GM21529 (cell line): ENCODE results near the gene STXBP1.

ENCODE experiments used
- ATAC-seq: cut with Tn5 transposase; IDR thresholded peaks from one replicate; pipeline ENCODE4 v1.9.1; 2021; ENCODE audit not compliant: unreplicated experiment

The STXBP1 gene

GRCh38 chr9:127611899-127612790 is at the start of gene STXBP1:
TSS of gene STXBP1 (plus strand) at chr9:127612277. CDS start at chr9:127612404, 127 bp downstream.
- peak; percentile 90 for ATAC-seq

GRCh38 chr9:127562279-127562796 is 49.7 kb upstream of the STXBP1 start:
- ATAC-seq: no peak

- ATAC-seq: no peak
Observed at GRCh38 chr9:127562841-127563401, 49.2 kb upstream of the STXBP1 start.

- ATAC-seq: no peak
Observed at GRCh38 chr9:127563579-127563978, 48.5 kb upstream of the STXBP1 start.

- no peak for ATAC-seq
Observed at GRCh38 chr9:127565231-127565630, 46.8 kb upstream of the STXBP1 start.

GRCh38 chr9:127566351-127567001 is 45.6 kb upstream of the STXBP1 start:
- no peak for ATAC-seq

- no peak for ATAC-seq
Observed at GRCh38 chr9:127567035-127567729, 44.9 kb upstream of the STXBP1 start.

GRCh38 chr9:127567730-127568617 is 44.1 kb upstream of the STXBP1 start:
- ATAC-seq: no peak

GRCh38 chr9:127568618-127568970 is 43.5 kb upstream of the STXBP1 start:
- ATAC-seq: no peak

GRCh38 chr9:127568971-127569885 is 42.8 kb upstream of the STXBP1 start:
- ATAC-seq: peak; percentile 62

GRCh38 chr9:127569886-127570401 is 42.1 kb upstream of the STXBP1 start:
- ATAC-seq: no peak

GRCh38 chr9:127570533-127571111 is 41.5 kb upstream of the STXBP1 start:
- ATAC-seq: no peak

- no peak for ATAC-seq
Observed at GRCh38 chr9:127571971-127572370, 40.1 kb upstream of the STXBP1 start.

GRCh38 chr9:127572961-127573721 is 38.9 kb upstream of the STXBP1 start:
- no peak for ATAC-seq

GRCh38 chr9:127574072-127574993 is 37.7 kb upstream of the STXBP1 start:
- ATAC-seq: no peak

GRCh38 chr9:127575875-127576778 is 36.0 kb upstream of the STXBP1 start:
- ATAC-seq: no peak
